ENCODE results near the gene PARM1. TPM values are rescaled to one million over a fixed set of nuclear protein-coding genes. Genes with fewer than 3 reads are reported as not detected.

PARM1 gene
- polyA plus RNA-seq, 3 donors: 0.06 to 0.54 (median 0.27) TPM

DNA sequence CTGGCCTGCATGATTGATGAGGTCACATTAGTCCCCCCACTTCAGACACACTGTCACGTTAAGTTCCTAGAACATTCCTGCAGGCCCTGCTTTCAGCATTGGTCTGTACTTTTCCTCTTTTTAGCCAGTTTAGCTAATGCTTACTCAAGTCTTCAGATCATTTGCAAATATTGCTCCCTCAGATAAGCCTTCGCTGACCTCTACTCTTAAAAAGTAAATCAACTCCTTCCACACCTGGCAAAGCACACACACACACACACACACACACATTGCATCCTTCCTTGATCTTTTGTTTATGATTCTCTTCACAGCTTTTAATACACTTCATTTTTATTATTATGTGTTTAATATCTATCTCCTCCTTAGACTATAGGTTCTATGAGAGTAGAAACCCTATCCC is 31.4 kb downstream of the PARM1 start:
- Histone ChIP-seq H4K20me1 (ENCODE audit: insufficient read depth, low read length) (no peaks in the 10 kb centered on the region), H2AFZ (ENCODE audit: insufficient read depth, low read depth, low read length, poor library complexity, severe bottlenecking) (no peak overlapping the region), H3K4me2 (replicated peaks; ENCODE audit: extremely low read depth, low read length, poor library complexity, severe bottlenecking) (no peak overlapping the region), H3K9me3 (replicated peaks in 1 of 2; ENCODE audit: control insufficient read depth in 1 of 2, insufficient read depth in 1 of 2, low read length in 2 of 2) (peaks cover 0 to 4% of the 10 kb centered on the region in 2 donors), H3K27me3 (ENCODE audit: control insufficient read depth in 2 of 2, insufficient read depth in 2 of 2, low read length in 2 of 2) (no peaks in the 10 kb centered on the region), H3K9ac (ENCODE audit: insufficient read depth, low read length, poor library complexity, severe bottlenecking) (no peak overlapping the region), H3K4me3 (replicated peaks in 1 of 3; ENCODE audit: low read depth in 2 of 3, low read length in 3 of 3) (no peak overlapping the region), H3K27ac (ENCODE audit: low read depth in 1 of 2, low read length in 2 of 2) (no peak overlapping the region), H3K4me1 (ENCODE audit: control insufficient read depth in 1 of 2, insufficient read depth in 2 of 2, low read length in 2 of 2) (no peaks in the 10 kb centered on the region), H3K36me3 (replicated peaks in 1 of 2; ENCODE audit: control insufficient read depth in 1 of 2, insufficient read depth in 2 of 2, low read length in 2 of 2) (no peaks in the 10 kb centered on the region), H3K79me2 (ENCODE audit: insufficient read depth, low read length) (no peaks in the 10 kb centered on the region)
- H3K36me3 Mint-ChIP-seq: no peaks in the 10 kb centered on the region
- H3K27ac Mint-ChIP-seq: no peak overlapping the region
- DNase-seq: no peak
- H3K9me3 Mint-ChIP-seq: peaks cover 6 to 20% (median 8%) of the 10 kb centered on the region in 7 donors
- no peak overlapping the region for H3K4me3 Mint-ChIP-seq
- 73% methylated on average over 2 of the region's 2 CpGs for WGBS (ENCODE audit: insufficient coverage)
- peaks cover 3 to 7% (median 5%) of the 10 kb centered on the region in 3 donors for H3K27me3 Mint-ChIP-seq (ENCODE audit: low read depth in 3 of 3)
- TF ChIP-seq, protein P1, sequence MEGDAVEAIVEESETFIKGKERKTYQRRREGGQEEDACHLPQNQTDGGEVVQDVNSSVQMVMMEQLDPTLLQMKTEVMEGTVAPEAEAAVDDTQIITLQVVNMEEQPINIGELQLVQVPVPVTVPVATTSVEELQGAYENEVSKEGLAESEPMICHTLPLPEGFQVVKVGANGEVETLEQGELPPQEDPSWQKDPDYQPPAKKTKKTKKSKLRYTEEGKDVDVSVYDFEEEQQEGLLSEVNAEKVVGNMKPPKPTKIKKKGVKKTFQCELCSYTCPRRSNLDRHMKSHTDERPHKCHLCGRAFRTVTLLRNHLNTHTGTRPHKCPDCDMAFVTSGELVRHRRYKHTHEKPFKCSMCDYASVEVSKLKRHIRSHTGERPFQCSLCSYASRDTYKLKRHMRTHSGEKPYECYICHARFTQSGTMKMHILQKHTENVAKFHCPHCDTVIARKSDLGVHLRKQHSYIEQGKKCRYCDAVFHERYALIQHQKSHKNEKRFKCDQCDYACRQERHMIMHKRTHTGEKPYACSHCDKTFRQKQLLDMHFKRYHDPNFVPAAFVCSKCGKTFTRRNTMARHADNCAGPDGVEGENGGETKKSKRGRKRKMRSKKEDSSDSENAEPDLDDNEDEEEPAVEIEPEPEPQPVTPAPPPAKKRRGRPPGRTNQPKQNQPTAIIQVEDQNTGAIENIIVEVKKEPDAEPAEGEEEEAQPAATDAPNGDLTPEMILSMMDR (IDR thresholded peaks at IDR 0.05): no peak
- intact Hi-C loops (cut with micrococcal nuclease): no loop called here
- H3K4me1 Mint-ChIP-seq: no peaks in the 10 kb centered on the region

DNA sequence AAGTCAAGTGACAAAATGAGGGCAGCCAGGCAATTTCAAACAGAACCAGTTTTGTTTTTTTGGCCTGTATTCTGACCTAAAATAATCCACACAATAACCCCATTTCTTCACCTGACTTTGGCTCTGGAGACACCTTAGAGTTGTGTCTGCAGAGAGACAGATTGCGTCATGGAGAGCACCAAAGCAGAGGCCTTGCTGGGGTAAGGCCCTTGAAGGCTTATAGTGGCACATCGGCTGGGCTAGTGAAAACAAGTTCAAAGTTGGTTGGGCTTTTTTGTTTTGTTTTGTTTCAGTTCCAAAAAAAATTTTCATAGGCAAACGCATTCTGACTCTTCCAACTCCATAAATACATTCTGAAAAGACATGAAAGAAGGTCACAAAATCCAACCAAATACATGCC is 34.4 kb downstream of the PARM1 start:
- H3K79me2 ChIP-seq (ENCODE audit: insufficient read depth, low read length): no peaks in the 10 kb centered on the region

More for the DNA sequence above, 34.4 kb downstream of the PARM1 start:
- Histone ChIP-seq H3K4me1 (ENCODE audit: control insufficient read depth in 1 of 2, insufficient read depth in 2 of 2, low read length in 2 of 2) (no peaks in the 10 kb centered on the region), H3K4me2 (replicated peaks; ENCODE audit: extremely low read depth, low read length, poor library complexity, severe bottlenecking) (no peak overlapping the region), H4K20me1 (ENCODE audit: insufficient read depth, low read length) (no peaks in the 10 kb centered on the region), H2AFZ (ENCODE audit: insufficient read depth, low read depth, low read length, poor library complexity, severe bottlenecking) (no peak overlapping the region), H3K4me3 (replicated peaks in 1 of 3; ENCODE audit: low read depth in 2 of 3, low read length in 3 of 3) (no peak overlapping the region), H3K9me3 (replicated peaks in 1 of 2; ENCODE audit: control insufficient read depth in 1 of 2, insufficient read depth in 1 of 2, low read length in 2 of 2) (no peaks in the 10 kb centered on the region), H3K9ac (ENCODE audit: insufficient read depth, low read length, poor library complexity, severe bottlenecking) (no peak overlapping the region), H3K27me3 (ENCODE audit: control insufficient read depth in 2 of 2, insufficient read depth in 2 of 2, low read length in 2 of 2) (peaks cover 2 to 5% of the 10 kb centered on the region in 2 donors), H3K36me3 (replicated peaks in 1 of 2; ENCODE audit: control insufficient read depth in 1 of 2, insufficient read depth in 2 of 2, low read length in 2 of 2) (no peaks in the 10 kb centered on the region), H3K27ac (ENCODE audit: low read depth in 1 of 2, low read length in 2 of 2) (no peak overlapping the region)
- DNase-seq: no peak
- H3K36me3 Mint-ChIP-seq: no peaks in the 10 kb centered on the region
- TF ChIP-seq, protein P1 (IDR thresholded peaks at IDR 0.05): no peak
- H3K9me3 Mint-ChIP-seq: peaks cover 0 to 1% (median 0%) of the 10 kb centered on the region in 7 donors
- WGBS (ENCODE audit: insufficient coverage): 100% methylated on average over 1 of the region's 3 CpGs
- intact Hi-C loops (cut with micrococcal nuclease): no loop called here
- H3K4me1 Mint-ChIP-seq: no peaks in the 10 kb centered on the region
- H3K4me3 Mint-ChIP-seq: no peak overlapping the region
- H3K27ac Mint-ChIP-seq: no peak overlapping the region
- peaks cover 5 to 19% (median 10%) of the 10 kb centered on the region in 3 donors for H3K27me3 Mint-ChIP-seq (ENCODE audit: low read depth in 3 of 3)
